GM21737 (cell line): ENCODE measurements around the gene LCAT.

Experiments
- ATAC-seq: cut with Tn5 transposase; IDR thresholded peaks from one replicate; pipeline ENCODE4 v1.9.1; 2021; ENCODE audit warnings: mild to moderate bottlenecking, moderate library complexity; ENCODE audit not compliant: unreplicated experiment

Gene LCAT

GRCh38 chr16:67969254-67970039 is 25.5 kb upstream of the LCAT start:
- no peak for ATAC-seq

- ATAC-seq, result peak; percentile 81
These were observed 24.7 kb upstream of the LCAT start, which contains the start of gene SLC12A4 for GRCh38 chr16:67968400-67969253. SLC12A4 (minus strand) TSS chr16:67968637; CDS start chr16:67968553, 84 bp downstream.

- no peak for ATAC-seq
These were observed 24.1 kb upstream of the LCAT start for GRCh38 chr16:67967958-67968399.

GRCh38 chr16:67967183-67967957 is 23.4 kb upstream of the LCAT start:
- peak; percentile 10 for ATAC-seq

- no peak for ATAC-seq
These were observed 22.7 kb upstream of the LCAT start for GRCh38 chr16:67966549-67967182.

GRCh38 chr16:67965668-67966548 is 22.0 kb upstream of the LCAT start:
- no peak for ATAC-seq

GRCh38 chr16:67964477-67965131 is 20.7 kb upstream of the LCAT start:
- ATAC-seq, result no peak

GRCh38 chr16:67963662-67964321 is 19.9 kb upstream of the LCAT start:
- ATAC-seq, result no peak

- ATAC-seq, result no peak
These were observed 19.4 kb upstream of the LCAT start for GRCh38 chr16:67963292-67963661.

GRCh38 chr16:67962135-67962534 is 18.2 kb upstream of the LCAT start:
- no peak for ATAC-seq

- no peak for ATAC-seq
These were observed 17.6 kb upstream of the LCAT start for GRCh38 chr16:67961551-67961957.

- no peak for ATAC-seq
These were observed 15.8 kb upstream of the LCAT start for GRCh38 chr16:67959536-67960329.

GRCh38 chr16:67957622-67958021 is 13.7 kb upstream of the LCAT start:
- ATAC-seq, result no peak

- ATAC-seq, result no peak
These were observed 10.7 kb upstream of the LCAT start for GRCh38 chr16:67954421-67955196.

- no peak for ATAC-seq
These were observed 9.9 kb upstream of the LCAT start for GRCh38 chr16:67953641-67954375.

- no peak for ATAC-seq
These were observed 7.6 kb upstream of the LCAT start for GRCh38 chr16:67951485-67951884.
